Mammary epithelial cell (primary cell): ENCODE results near the gene MEX3A.

Experiments
- CTCF ChIP-seq, 2 donors: IDR thresholded peaks in 1 of 2; conservative IDR thresholded peaks in 1 of 2; 2 replicates each; pipeline ENCODE4 v1.5.1; 2011 to 2012; ENCODE audit warnings: inconsistent platforms in 2 of 2, low read length in 2 of 2, mild to moderate bottlenecking in 2 of 2, control low read depth in 1 of 2, low read depth in 1 of 2; ENCODE audit not compliant: insufficient read depth in 1 of 2; ENCODE audit errors: extremely low read depth in 1 of 2
- EZH2 ChIP-seq: IDR thresholded peaks from 2 replicates; pipeline ENCODE4 v1.6.1; 2012; ENCODE audit warnings: low read length, inconsistent platforms, borderline replicate concordance

DNA sequence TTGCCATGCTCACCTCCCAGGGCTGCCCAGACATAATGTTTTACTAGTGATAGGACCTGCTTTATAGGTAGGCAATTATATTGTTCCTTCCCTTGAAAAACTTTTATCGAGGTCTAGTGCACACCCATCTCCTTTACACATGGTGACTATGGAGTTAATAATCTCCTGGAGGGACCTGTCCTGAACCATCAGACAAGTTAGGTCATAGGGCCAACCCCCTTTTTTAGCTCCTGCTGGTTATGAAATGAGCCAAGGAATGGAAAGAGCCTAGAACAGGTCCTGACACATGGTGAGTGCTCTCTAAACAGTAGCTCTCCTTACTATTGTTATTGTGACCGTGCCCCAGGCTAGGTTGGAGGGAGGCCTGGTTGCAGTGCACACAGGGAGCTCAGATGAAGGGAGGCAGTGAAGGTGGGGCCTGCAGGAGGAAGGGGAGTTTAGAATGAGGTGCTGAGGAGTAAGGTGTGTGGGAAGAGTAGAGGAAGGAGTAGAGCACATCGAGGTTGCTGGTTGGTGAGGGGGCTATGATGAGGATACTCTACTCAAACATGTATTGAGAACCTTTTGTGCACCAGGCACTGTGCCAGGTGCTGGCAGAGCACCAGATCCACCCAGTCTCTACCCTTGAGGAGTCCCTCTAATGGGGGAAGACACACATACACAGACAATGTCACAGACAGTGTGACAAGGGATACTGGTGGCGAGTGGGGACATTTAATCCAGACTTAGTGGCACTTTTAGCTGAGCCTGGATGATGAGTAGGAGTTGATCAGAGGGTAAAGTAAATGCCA lies 18.1 kb upstream of the MEX3A start:
- TF ChIP-seq CTCF (conservative IDR thresholded peaks at IDR 0.05 in 1 of 2, IDR thresholded peaks at IDR 0.05 in 1 of 2; ENCODE audit: extremely low read depth in 1 of 2, insufficient read depth in 1 of 2, low read depth in 1 of 2, low read length in 2 of 2): no peak
- TF ChIP-seq EZH2: no peak
